ENCODE measurements around the gene PET117. TPM values are rescaled to one million over a fixed set of nuclear protein-coding genes. Genes with fewer than 3 reads are reported as not detected.

PET117 gene
- total RNA-seq, 1 experiment from 2014 or later: 25.0 TPM

DNA sequence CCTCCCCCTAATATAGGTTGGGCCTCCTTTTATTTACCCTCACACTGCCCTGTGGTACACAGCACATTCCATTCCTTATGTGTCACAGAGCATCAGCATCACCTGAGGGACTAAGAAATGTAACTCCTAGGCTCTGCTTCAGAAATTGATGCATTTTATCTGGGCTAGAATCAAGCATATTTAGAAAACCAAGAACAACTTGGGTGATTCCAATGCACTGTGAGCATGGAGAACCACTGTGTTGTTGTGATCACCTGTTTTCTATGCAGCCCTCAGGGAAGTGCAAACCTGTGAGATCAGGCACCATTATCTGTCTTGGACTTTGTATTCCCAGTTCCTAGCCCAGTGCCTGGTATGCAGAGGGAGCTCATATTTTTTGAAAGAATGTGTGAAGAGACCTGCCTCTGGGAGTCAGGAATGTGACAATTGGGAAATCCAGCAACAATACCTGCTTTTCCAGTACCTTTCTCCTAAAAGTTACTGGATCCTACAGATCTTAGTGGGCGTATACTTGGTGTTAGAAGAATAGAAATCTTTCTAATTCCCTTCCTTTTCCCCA lies 7.0 kb downstream of the PET117 start:
- peak overlapping the region in 2 of 3 experiments; percentile 24 to 46; a peak in 4 of 7 replicates for H3K27ac Mint-ChIP-seq
- no peak overlapping the region for H2BK20ac ChIP-seq (ENCODE audit: low read depth, low read length, poor library complexity, severe bottlenecking)
- H3K9ac ChIP-seq (ENCODE audit: extremely low read depth, insufficient read length, low read length): no peak overlapping the region
- H3K36me3 Mint-ChIP-seq (ENCODE audit: insufficient read depth in 1 of 3, low read depth in 3 of 3): peaks cover 9 to 24% (median 21%) of the 10 kb centered on the region in 3 experiments; a peak in 6 of 7 replicates
- H3K9me3 Mint-ChIP-seq: no peaks in the 10 kb centered on the region
- H3K23me2 ChIP-seq (ENCODE audit: insufficient read length, low read depth, low read length, poor library complexity, severe bottlenecking): no peaks in the 10 kb centered on the region
- H3K23ac ChIP-seq (ENCODE audit: insufficient read length, low read depth, low read length): no peak overlapping the region
- no CpG with 5 or more reads among the region's 1 CpG for WGBS (ENCODE audit: extremely low coverage, insufficient read length, low lambda C conversion rate)
- no peak overlapping the region for H4K91ac ChIP-seq (ENCODE audit: insufficient read length, low read depth, low read length)
- peaks cover 3 to 4% of the 10 kb centered on the region in 2 experiments; a peak in 3 of 4 replicates for H3K4me1 Mint-ChIP-seq
- no peak overlapping the region for H3T11ph ChIP-seq (ENCODE audit: low read length)
- H2BK120ac ChIP-seq (ENCODE audit: low read depth, low read length, poor library complexity, severe bottlenecking): no peak overlapping the region
- no peaks in the 10 kb centered on the region for H3K27me3 Mint-ChIP-seq (ENCODE audit: low read depth)
- no peak overlapping the region for H4K5ac ChIP-seq (ENCODE audit: insufficient read length, low read depth, low read length)
- H2AK5ac ChIP-seq (ENCODE audit: insufficient read length, low read length): no peak overlapping the region
- H3K9me3 ChIP-seq (ENCODE audit: control insufficient read depth, low read depth, low read length): no peaks in the 10 kb centered on the region
- peaks cover 2% of the 10 kb centered on the region for H4K20me1 ChIP-seq (ENCODE audit: control insufficient read depth, insufficient read depth, insufficient read length)
- DNase-seq: no peak
- H3K56ac ChIP-seq (ENCODE audit: insufficient read length, low read depth, low read length): no peak overlapping the region
- H2BK15ac ChIP-seq (ENCODE audit: low read depth, low read length): no peak overlapping the region
- TF ChIP-seq, protein P1, sequence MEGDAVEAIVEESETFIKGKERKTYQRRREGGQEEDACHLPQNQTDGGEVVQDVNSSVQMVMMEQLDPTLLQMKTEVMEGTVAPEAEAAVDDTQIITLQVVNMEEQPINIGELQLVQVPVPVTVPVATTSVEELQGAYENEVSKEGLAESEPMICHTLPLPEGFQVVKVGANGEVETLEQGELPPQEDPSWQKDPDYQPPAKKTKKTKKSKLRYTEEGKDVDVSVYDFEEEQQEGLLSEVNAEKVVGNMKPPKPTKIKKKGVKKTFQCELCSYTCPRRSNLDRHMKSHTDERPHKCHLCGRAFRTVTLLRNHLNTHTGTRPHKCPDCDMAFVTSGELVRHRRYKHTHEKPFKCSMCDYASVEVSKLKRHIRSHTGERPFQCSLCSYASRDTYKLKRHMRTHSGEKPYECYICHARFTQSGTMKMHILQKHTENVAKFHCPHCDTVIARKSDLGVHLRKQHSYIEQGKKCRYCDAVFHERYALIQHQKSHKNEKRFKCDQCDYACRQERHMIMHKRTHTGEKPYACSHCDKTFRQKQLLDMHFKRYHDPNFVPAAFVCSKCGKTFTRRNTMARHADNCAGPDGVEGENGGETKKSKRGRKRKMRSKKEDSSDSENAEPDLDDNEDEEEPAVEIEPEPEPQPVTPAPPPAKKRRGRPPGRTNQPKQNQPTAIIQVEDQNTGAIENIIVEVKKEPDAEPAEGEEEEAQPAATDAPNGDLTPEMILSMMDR (conservative IDR thresholded peaks at IDR 0.05): no peak
- no peak overlapping the region for H2AFZ ChIP-seq (ENCODE audit: low read length)
- no peak overlapping the region for H4K8ac ChIP-seq (replicated peaks; ENCODE audit: insufficient read length, low read depth, low read length)
- H3K14ac ChIP-seq (ENCODE audit: insufficient read depth, low read length): no peak overlapping the region
- no peak overlapping the region for H2BK12ac ChIP-seq (ENCODE audit: insufficient read length, low read depth, low read length)
- no peaks in the 10 kb centered on the region for H3K4me1 ChIP-seq (ENCODE audit: insufficient read depth, low read length)
- H3K27ac ChIP-seq (ENCODE audit: insufficient read length, low read depth, low read length): no peak overlapping the region
- H3K79me1 ChIP-seq (ENCODE audit: insufficient read depth, low read depth, low read length, poor library complexity, severe bottlenecking): no peaks in the 10 kb centered on the region
- no peak overlapping the region for H3K4me3 Mint-ChIP-seq
- no peak overlapping the region for H3K4ac ChIP-seq (ENCODE audit: low read depth, low read length)
- peaks cover 4% of the 10 kb centered on the region; the same call in 1 of the 2 replicates for H3K79me2 ChIP-seq (ENCODE audit: insufficient read depth, low read length)
- no peak overlapping the region for H3K18ac ChIP-seq (ENCODE audit: insufficient read length, low read depth, low read length)
- no peak overlapping the region for H2BK5ac ChIP-seq (ENCODE audit: insufficient read length, low read length)
- H3K4me2 ChIP-seq (ENCODE audit: insufficient read depth, insufficient read length, low read length): no peak overlapping the region
- no peaks in the 10 kb centered on the region for H3K27me3 ChIP-seq (ENCODE audit: insufficient read depth, low read length)
